Mesothelial cell of epicardium (in vitro differentiated cells): Measurements from ENCODE around the gene METTL3. TPM values are rescaled to one million over a fixed set of nuclear protein-coding genes. Genes with fewer than 3 reads are reported as not detected.

Experiments
- DNase-seq, 2 experiments: peaks; one replicate each; pipeline ENCODE4 v3.0.0; 2021; ENCODE audit warnings: low spot score in 2 of 2; ENCODE audit not compliant: unreplicated experiment in 2 of 2
- H3K27ac Mint-ChIP-seq: 2 replicates; pipeline ENCODE4 v1.8.0; 2021; ENCODE audit warnings: mixed read lengths
- H3K27me3 Mint-ChIP-seq: 2 replicates; pipeline ENCODE4 v1.8.0; 2021; ENCODE audit warnings: low read depth, mixed read lengths
- H3K36me3 Mint-ChIP-seq: 2 replicates; pipeline ENCODE4 v1.8.0; 2021; ENCODE audit warnings: mixed read lengths
- H3K4me1 Mint-ChIP-seq: 2 replicates; pipeline ENCODE4 v1.8.0; 2021; ENCODE audit warnings: mixed read lengths
- H3K4me3 Mint-ChIP-seq: 2 replicates; pipeline ENCODE4 v1.8.0; 2021; ENCODE audit warnings: mild to moderate bottlenecking, moderate library complexity, mixed read lengths
- H3K9me3 Mint-ChIP-seq: 2 replicates; pipeline ENCODE4 v1.8.0; 2021; ENCODE audit warnings: mixed read lengths
- CTCF ChIP-seq: fragments of 200-600 bp; sonication (generic); IDR thresholded peaks from one replicate; pipeline ENCODE4 v1.5.0; 2021; ENCODE audit warnings: antibody characterized with exemption; ENCODE audit not compliant: unreplicated experiment
- total RNA-seq: library from RNA; stranded (reverse); gene quantifications from 3 replicates; pipeline ENCODE4 v1.2.1, GENCODE V29; 2021

The METTL3 gene
- total RNA-seq, 1 donor from 2014 or later, result 74.4 TPM

GRCh38 chr14:21514341-21514740, 3.2 kb upstream of the METTL3 start:
- Mint-ChIP-seq H3K27ac (no peak overlapping the region), H3K27me3 (no peaks in the 10 kb centered on the region), H3K4me1 (peaks cover 17% of the 10 kb centered on the region), H3K9me3 (no peaks in the 10 kb centered on the region), H3K36me3 (no peaks in the 10 kb centered on the region), H3K4me3 (no peak overlapping the region)
- DNase-seq, result no peak
- TF ChIP-seq CTCF, result no peak

GRCh38 chr14:21509432-21510143, 1.6 kb downstream of the METTL3 start:
- Mint-ChIP-seq H3K4me3 (peak overlapping the region; percentile 98), H3K27me3 (no peaks in the 10 kb centered on the region), H3K4me1 (peaks cover 22% of the 10 kb centered on the region), H3K36me3 (peaks cover 9% of the 10 kb centered on the region), H3K9me3 (no peaks in the 10 kb centered on the region), H3K27ac (peak overlapping the region; percentile 97)
- no peak for TF ChIP-seq CTCF
- no peak for DNase-seq

- H3K27me3 Mint-ChIP-seq, result no peaks in the 10 kb centered on the region
- no peak for TF ChIP-seq CTCF
These were observed 4.6 kb downstream of the METTL3 start for GRCh38 chr14:21506557-21506956.

DNA sequence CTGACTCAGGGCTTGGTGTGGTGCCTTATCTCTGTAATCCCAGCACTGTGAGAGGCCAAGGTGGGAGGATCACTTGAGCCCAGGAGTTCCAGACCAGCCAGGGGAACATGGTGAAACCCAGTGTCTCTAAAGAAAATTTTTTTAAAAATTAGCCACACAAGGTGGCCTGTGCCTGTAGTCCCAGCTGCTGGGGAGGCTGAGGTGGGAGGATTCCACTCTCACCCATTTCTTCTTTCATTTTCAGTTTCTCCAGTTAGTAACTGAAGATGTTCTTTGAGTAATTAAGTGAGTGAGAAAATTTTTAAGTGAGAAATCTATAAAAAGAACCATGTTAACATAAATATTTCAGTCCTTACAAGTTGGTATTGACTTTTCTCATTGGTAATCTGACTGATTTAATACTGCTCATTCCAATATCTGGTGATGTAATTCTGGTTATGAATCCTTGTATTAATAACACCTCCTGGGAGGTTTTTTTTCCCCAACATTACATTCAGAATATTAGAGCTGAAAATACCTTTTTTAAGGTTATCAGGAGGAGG, 6.1 kb downstream of the METTL3 start:
- TF ChIP-seq CTCF, result no peak
- Mint-ChIP-seq H3K4me3 (no peak overlapping the region), H3K27me3 (no peaks in the 10 kb centered on the region), H3K36me3 (peaks cover 28% of the 10 kb centered on the region), H3K4me1 (peaks cover 12% of the 10 kb centered on the region), H3K9me3 (no peaks in the 10 kb centered on the region), H3K27ac (no peak overlapping the region)
- no peak for DNase-seq

More at GRCh38 chr14:21506557-21506956, 4.6 kb downstream of the METTL3 start:
- Mint-ChIP-seq H3K4me3 (no peak overlapping the region), H3K4me1 (peaks cover 18% of the 10 kb centered on the region), H3K36me3 (peaks cover 21% of the 10 kb centered on the region), H3K9me3 (no peaks in the 10 kb centered on the region), H3K27ac (no peak overlapping the region)
- DNase-seq, result no peak

DNA sequence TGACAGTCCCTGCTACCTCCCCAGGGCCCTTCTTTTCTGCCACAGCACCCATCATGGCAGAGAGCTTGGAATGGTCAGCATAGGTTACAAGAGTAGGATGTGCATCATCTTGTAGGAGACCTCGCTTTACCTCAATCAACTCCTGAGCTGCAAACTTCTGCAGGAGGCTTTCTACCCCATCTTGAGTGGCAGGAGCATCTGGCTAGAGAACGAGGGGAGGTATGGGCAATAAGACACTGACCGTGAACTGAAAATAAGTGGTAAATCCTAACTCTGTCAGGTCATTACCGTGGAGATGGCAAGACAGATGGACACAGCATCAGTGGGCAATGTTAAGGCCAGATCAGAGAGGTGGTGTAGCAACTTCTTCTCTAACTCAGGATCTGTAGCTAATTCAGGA, 7.8 kb downstream of the METTL3 start:
- Mint-ChIP-seq H3K27ac (no peak overlapping the region), H3K9me3 (no peaks in the 10 kb centered on the region), H3K4me3 (no peak overlapping the region), H3K27me3 (no peaks in the 10 kb centered on the region), H3K4me1 (peaks cover 1% of the 10 kb centered on the region), H3K36me3 (peaks cover 41% of the 10 kb centered on the region)
- no peak for TF ChIP-seq CTCF
- DNase-seq, result no peak
